ENCODE data around the gene SOCS1. TPM values are rescaled to one million over a fixed set of nuclear protein-coding genes. Genes with fewer than 3 reads are reported as not detected.

The SOCS1 gene
- total and polyA plus RNA-seq, 11 donors = 0.63 to 14.8 (median 2.9) TPM

- Histone ChIP-seq H3K9me3 (no peaks in the 10 kb centered on the region), H3K36me3 (no peaks in the 10 kb centered on the region), H3K4me3 (no peak overlapping the region), H3K27me3 (peaks cover 0 to 3% (median 0%) of the 10 kb centered on the region in 9 donors), H3K4me1 (peaks cover 0 to 49% (median 6%) of the 10 kb centered on the region in 12 donors), H3K27ac (peak overlapping the region in 1 of 12 donors; percentile 37)
- TF ChIP-seq POLR2A (IDR thresholded peaks at IDR 0.05) (no peak), CTCF (IDR thresholded peaks at IDR 0.05) (no peak)
- DNase-seq = no peak
- 69 to 73% (median 70%) methylated on average over 10 of the region's 10 CpGs for WGBS, 4 donors
- intact Hi-C loops (cut with DNase I) = no loop called here
- ATAC-seq = no peak
These were observed 24.5 kb downstream of the SOCS1 start for GRCh38 chr16:11231367-11231970.

GRCh38 chr16:11229906-11230305 lies 26.1 kb downstream of the SOCS1 start:
- Histone ChIP-seq H3K36me3 (no peaks in the 10 kb centered on the region), H3K4me3 (no peak overlapping the region), H3K27ac (no peak overlapping the region), H3K27me3 (peaks cover 0 to 3% (median 0%) of the 10 kb centered on the region in 9 donors), H3K9me3 (no peaks in the 10 kb centered on the region), H3K4me1 (peaks cover 0 to 49% (median 7%) of the 10 kb centered on the region in 12 donors)
- TF ChIP-seq POLR2A (IDR thresholded peaks at IDR 0.05) (no peak), CTCF (IDR thresholded peaks at IDR 0.05) (no peak)
- WGBS, 4 donors = 70 to 80% (median 74%) methylated on average over 4 of the region's 4 CpGs
- DNase-seq (no peak), ATAC-seq (peak in 1 of 4 donors; percentile 31)
- intact Hi-C loops (cut with DNase I) = loop anchor here in 1 of 10 donors (10.0 kb wide), 1 partner anchor 55 kb away; no protein-coding TSS in a partner anchor

GRCh38 chr16:11229432-11229831 lies 26.6 kb downstream of the SOCS1 start:
- Histone ChIP-seq H3K27me3 (peaks cover 0 to 3% (median 0%) of the 10 kb centered on the region in 9 donors), H3K4me3 (no peak overlapping the region), H3K27ac (no peak overlapping the region), H3K9me3 (no peaks in the 10 kb centered on the region), H3K36me3 (no peaks in the 10 kb centered on the region), H3K4me1 (peaks cover 0 to 49% (median 9%) of the 10 kb centered on the region in 12 donors)
- DNase-seq (no peak), ATAC-seq (no peak)
- WGBS, 4 donors = 82 to 88% (median 85%) methylated on average over 5 of the region's 5 CpGs
- intact Hi-C loops (cut with DNase I) = loop anchor here in 1 of 10 donors (10.0 kb wide), 1 partner anchor 55 kb away; no protein-coding TSS in a partner anchor
- TF ChIP-seq POLR2A (IDR thresholded peaks at IDR 0.05) = no peak
- TF ChIP-seq CTCF (IDR thresholded peaks at IDR 0.05) = no peak

- peak overlapping the region in 3 of 12 donors; percentile 31 to 88 (median 74) for H3K27ac ChIP-seq
- WGBS, 4 donors = 78 to 83% (median 82%) methylated on average over 17 to 18 of the region's 18 CpGs
- ATAC-seq = no peak
These were observed 30.1 kb downstream of the SOCS1 start for GRCh38 chr16:11225677-11226549.

More at GRCh38 chr16:11225677-11226549, 30.1 kb downstream of the SOCS1 start:
- no peaks in the 10 kb centered on the region for H3K27me3 ChIP-seq
- no peaks in the 10 kb centered on the region for H3K36me3 ChIP-seq
- peaks cover 0 to 32% (median 10%) of the 10 kb centered on the region in 12 donors for H3K4me1 ChIP-seq
- H3K4me3 ChIP-seq = peak overlapping the region in 1 of 12 donors; percentile 28
- no peak for DNase-seq
- TF ChIP-seq CTCF (IDR thresholded peaks at IDR 0.05) (no peak), POLR2A (IDR thresholded peaks at IDR 0.05) (no peak)
- intact Hi-C loops (cut with DNase I) = loop anchor here in 2 of 10 donors (2.0 to 10.0 kb wide), 2 partner anchors 31 to 51 kb away; partner anchors contain the start of gene SOCS1 (in 1 of the 2)
- no peaks in the 10 kb centered on the region for H3K9me3 ChIP-seq

Measured in heart left ventricle (tissue), 16 donors.